ENCODE results near the gene FAM107A.

- no peak for TF ChIP-seq REST (IDR thresholded peaks at IDR 0.05; ENCODE audit: borderline replicate concordance in 1 of 2, low read depth in 1 of 2, low read length in 2 of 2)
- TF ChIP-seq RAD21 (CRISPR knock-in tag; IDR thresholded peaks at IDR 0.05), result no peak
Measured at GRCh38 chr3:58623478-58623877, 46.3 kb upstream of the FAM107A start.

All from HepG2 (cell line).